Duodenal mucosa (tissue), 2 donors: ENCODE results near the gene CAMKK1.

Experiments
- H3K27ac ChIP-seq: one replicate; pipeline ENCODE4 v1.7.0; 2013; ENCODE audit warnings: low read depth, low read length
- H3K27me3 ChIP-seq, 2 donors: one replicate each; pipeline ENCODE4 v1.7.0; 2013; ENCODE audit warnings: low read length in 2 of 2, control low read depth in 1 of 2; ENCODE audit not compliant: insufficient read depth in 2 of 2, control insufficient read depth in 1 of 2
- H3K36me3 ChIP-seq, 2 donors: one replicate each; pipeline ENCODE4 v1.7.0; 2013; ENCODE audit warnings: low read length in 2 of 2, control low read depth in 1 of 2; ENCODE audit not compliant: insufficient read depth in 2 of 2, control insufficient read depth in 1 of 2
- H3K4me1 ChIP-seq, 2 donors: one replicate each; pipeline ENCODE4 v1.7.0; 2013; ENCODE audit warnings: low read length in 2 of 2, control low read depth in 1 of 2; ENCODE audit not compliant: insufficient read depth in 2 of 2, control insufficient read depth in 1 of 2
- H3K4me3 ChIP-seq, 2 donors: one replicate each; pipeline ENCODE4 v1.7.0; 2013; ENCODE audit warnings: low read length in 2 of 2, low read depth in 1 of 2
- H3K9ac ChIP-seq, 2 donors: one replicate each; pipeline ENCODE4 v1.7.0; 2013; ENCODE audit warnings: low read length in 2 of 2, low read depth in 1 of 2
- H3K9me3 ChIP-seq, 2 donors: one replicate each; pipeline ENCODE4 v1.7.0; 2013; ENCODE audit warnings: low read length in 2 of 2, control low read depth in 1 of 2; ENCODE audit not compliant: control insufficient read depth in 1 of 2

Gene CAMKK1

GRCh38 chr17:3910420-3911270 is 17.8 kb upstream of the CAMKK1 start:
- Histone ChIP-seq H3K27ac (no peak overlapping the region), H3K4me1 (peaks cover 5 to 18% of the 10 kb centered on the region in 2 donors), H3K4me3 (no peak overlapping the region), H3K27me3 (no peaks in the 10 kb centered on the region), H3K9me3 (no peaks in the 10 kb centered on the region), H3K36me3 (no peaks in the 10 kb centered on the region), H3K9ac (no peak overlapping the region)

GRCh38 chr17:3909257-3909656 is 16.4 kb upstream of the CAMKK1 start:
- Histone ChIP-seq H3K9ac (no peak overlapping the region), H3K4me3 (no peak overlapping the region), H3K9me3 (no peaks in the 10 kb centered on the region), H3K36me3 (no peaks in the 10 kb centered on the region), H3K4me1 (peaks cover 5 to 11% of the 10 kb centered on the region in 2 donors), H3K27ac (no peak overlapping the region), H3K27me3 (no peaks in the 10 kb centered on the region)

GRCh38 chr17:3907483-3908216 is 14.8 kb upstream of the CAMKK1 start:
- Histone ChIP-seq H3K4me1 (no peaks in the 10 kb centered on the region), H3K27ac (no peak overlapping the region), H3K9me3 (no peaks in the 10 kb centered on the region), H3K4me3 (no peak overlapping the region), H3K36me3 (no peaks in the 10 kb centered on the region), H3K9ac (no peak overlapping the region), H3K27me3 (no peaks in the 10 kb centered on the region)

DNA sequence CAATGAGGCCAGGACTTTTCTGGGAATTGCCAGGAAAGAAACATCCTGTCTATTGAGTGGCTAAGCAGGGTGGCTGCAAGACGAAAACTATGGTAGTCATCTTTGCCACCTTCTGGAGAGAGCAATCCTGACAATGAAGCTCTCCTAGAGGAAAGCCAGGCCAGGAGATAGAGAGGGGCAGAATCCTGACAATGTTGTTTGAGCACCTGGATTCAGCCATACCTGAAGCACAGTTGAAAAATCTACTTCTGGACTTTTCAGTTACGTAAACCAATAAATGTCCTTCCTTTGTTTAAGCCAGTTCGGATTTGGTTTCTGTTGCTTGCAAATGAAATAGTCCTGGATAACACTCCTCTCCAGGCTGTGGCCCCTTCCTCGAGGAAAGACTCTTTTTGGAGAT is 14.0 kb upstream of the CAMKK1 start:
- no peaks in the 10 kb centered on the region for H3K9me3 ChIP-seq

GRCh38 chr17:3905017-3905520 is 12.2 kb upstream of the CAMKK1 start:
- no peaks in the 10 kb centered on the region for H3K27me3 ChIP-seq
- no peaks in the 10 kb centered on the region for H3K9me3 ChIP-seq
- H3K27ac ChIP-seq, result no peak overlapping the region
- no peak overlapping the region for H3K4me3 ChIP-seq
- no peak overlapping the region for H3K9ac ChIP-seq
- no peaks in the 10 kb centered on the region for H3K4me1 ChIP-seq
- no peaks in the 10 kb centered on the region for H3K36me3 ChIP-seq

More for the DNA sequence above, 14.0 kb upstream of the CAMKK1 start:
- Histone ChIP-seq H3K4me1 (no peaks in the 10 kb centered on the region), H3K27me3 (no peaks in the 10 kb centered on the region), H3K27ac (no peak overlapping the region), H3K36me3 (no peaks in the 10 kb centered on the region), H3K4me3 (no peak overlapping the region), H3K9ac (no peak overlapping the region)

DNA sequence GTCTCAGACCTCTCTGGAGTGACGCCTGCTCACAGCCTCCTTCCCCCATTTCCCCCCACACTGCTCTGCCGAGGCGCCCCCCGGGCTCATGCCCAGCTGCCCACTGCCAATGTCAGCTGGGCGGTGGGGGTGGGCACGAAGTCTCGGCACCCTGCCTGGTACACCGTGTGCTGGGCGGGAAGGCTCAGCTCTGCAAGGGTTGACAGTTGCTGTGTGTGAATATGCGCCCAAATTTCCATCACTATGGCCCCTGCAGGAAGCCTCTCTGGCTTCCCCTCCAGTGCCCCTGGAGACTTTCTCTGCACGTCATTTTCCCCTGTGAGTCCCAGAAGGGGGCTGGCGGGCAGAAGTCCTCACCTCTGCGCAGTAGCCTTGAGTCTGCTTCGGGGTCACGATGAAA is 11.6 kb upstream of the CAMKK1 start:
- Histone ChIP-seq H3K36me3 (no peaks in the 10 kb centered on the region), H3K4me1 (no peaks in the 10 kb centered on the region), H3K27me3 (no peaks in the 10 kb centered on the region), H3K9me3 (no peaks in the 10 kb centered on the region), H3K9ac (no peak overlapping the region), H3K27ac (no peak overlapping the region), H3K4me3 (no peak overlapping the region)

GRCh38 chr17:3903881-3904290 is 11.0 kb upstream of the CAMKK1 start:
- Histone ChIP-seq H3K9ac (no peak overlapping the region), H3K27ac (no peak overlapping the region), H3K27me3 (no peaks in the 10 kb centered on the region), H3K4me3 (no peak overlapping the region), H3K36me3 (no peaks in the 10 kb centered on the region), H3K4me1 (no peaks in the 10 kb centered on the region), H3K9me3 (no peaks in the 10 kb centered on the region)

DNA sequence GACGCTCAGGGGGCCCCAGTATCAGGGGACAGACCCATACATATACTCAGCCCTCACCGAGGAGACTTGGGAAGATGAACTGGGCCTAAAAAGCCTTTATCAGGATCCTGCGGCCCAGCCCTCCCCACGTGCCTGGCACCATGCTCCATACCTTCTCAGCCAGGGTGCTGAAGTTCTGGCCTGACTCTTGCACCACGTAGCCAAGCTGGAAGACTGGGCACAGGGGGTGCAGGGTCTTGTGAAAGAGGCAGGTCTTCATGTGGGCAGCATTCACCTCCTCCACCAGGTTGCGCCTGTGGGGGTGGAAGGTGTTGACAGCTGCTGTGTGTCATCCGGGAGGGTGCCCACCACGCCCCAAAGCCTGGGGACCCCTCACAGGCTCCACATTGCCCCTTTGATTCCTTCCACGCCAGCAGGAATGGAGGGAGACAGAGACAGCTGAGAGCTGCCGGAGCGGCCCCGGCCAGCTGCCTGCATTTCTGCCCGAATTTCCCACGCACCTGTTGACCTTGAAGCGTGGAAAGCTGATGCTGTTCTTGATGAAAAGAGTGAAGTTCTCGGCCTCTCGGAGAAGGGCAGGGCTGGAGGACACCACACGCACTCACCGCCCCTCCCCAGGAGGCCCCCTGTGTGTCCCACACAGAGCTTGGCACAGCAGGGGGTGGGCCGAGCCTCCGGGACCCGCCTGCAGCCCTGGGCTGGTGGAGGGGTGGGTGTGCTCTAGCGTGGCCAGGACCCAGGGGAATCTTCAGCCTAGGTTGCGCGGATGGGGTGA is 10.4 kb upstream of the CAMKK1 start:
- H3K36me3 ChIP-seq, result no peaks in the 10 kb centered on the region
- no peaks in the 10 kb centered on the region for H3K9me3 ChIP-seq
- H3K4me3 ChIP-seq, result no peak overlapping the region
- H3K27ac ChIP-seq, result no peak overlapping the region
- no peak overlapping the region for H3K9ac ChIP-seq
- H3K4me1 ChIP-seq, result no peaks in the 10 kb centered on the region
- no peaks in the 10 kb centered on the region for H3K27me3 ChIP-seq

DNA sequence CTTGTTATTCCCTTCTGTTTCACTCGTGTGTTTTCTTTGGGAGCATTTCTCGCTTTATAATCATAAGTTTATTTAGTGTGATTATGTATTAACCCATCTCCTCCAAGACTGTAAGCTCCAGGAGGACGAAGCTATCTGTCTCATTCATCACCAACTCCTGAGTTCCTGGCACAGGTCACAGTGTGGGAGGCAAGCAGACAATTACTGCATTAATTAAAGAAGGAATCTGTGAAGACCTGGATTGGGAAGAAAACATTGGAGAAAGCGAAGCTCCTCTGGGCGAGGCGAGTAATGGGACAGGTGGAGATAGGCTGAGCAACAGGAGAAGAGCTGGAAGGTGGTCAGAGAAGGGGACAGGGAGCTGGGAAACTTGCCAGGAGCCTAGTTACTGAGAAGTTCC is 7.8 kb upstream of the CAMKK1 start:
- H3K4me1 ChIP-seq, result no peaks in the 10 kb centered on the region
- H3K9me3 ChIP-seq, result no peaks in the 10 kb centered on the region
- no peak overlapping the region for H3K4me3 ChIP-seq
- no peak overlapping the region for H3K9ac ChIP-seq
- H3K27ac ChIP-seq, result no peak overlapping the region
- H3K27me3 ChIP-seq, result no peaks in the 10 kb centered on the region
- no peaks in the 10 kb centered on the region for H3K36me3 ChIP-seq

GRCh38 chr17:3897731-3898130 is 4.9 kb upstream of the CAMKK1 start:
- Histone ChIP-seq H3K4me1 (peaks cover 20 to 24% of the 10 kb centered on the region in 2 donors), H3K27me3 (no peaks in the 10 kb centered on the region), H3K9ac (no peak overlapping the region), H3K36me3 (no peaks in the 10 kb centered on the region), H3K27ac (no peak overlapping the region), H3K4me3 (no peak overlapping the region), H3K9me3 (no peaks in the 10 kb centered on the region)
